CD14-positive monocyte (primary cell): ENCODE measurements around the gene CPT2. TPM values are rescaled to one million over a fixed set of nuclear protein-coding genes. Genes with fewer than 3 reads are reported as not detected.

Source experiments
- DNase-seq, 3 donors: peaks; one replicate each; pipeline ENCODE4 v3.0.0-alpha.2; 2011 to 2022
- H2AFZ ChIP-seq: 2 replicates; pipeline ENCODE4 v1.6.0; 2012; ENCODE audit warnings: mild to moderate bottlenecking, low read depth, low read length, inconsistent platforms; ENCODE audit not compliant: insufficient read depth, poor library complexity, severe bottlenecking
- H3K27ac ChIP-seq, 2 donors: 1 replicate in 1 of 2; 2 replicates in 1 of 2; pipeline ENCODE4 v1.5.1; 2012 to 2013; ENCODE audit warnings: low read length in 2 of 2, control low read depth in 1 of 2, inconsistent platforms in 1 of 2, low read depth in 1 of 2, mild to moderate bottlenecking in 1 of 2
- H3K27me3 ChIP-seq, 2 donors: one replicate each; pipeline versions ENCODE4 v1.6.0 to v1.6.1; 2011 to 2013; ENCODE audit warnings: low read length in 2 of 2; ENCODE audit not compliant: control insufficient read depth in 2 of 2, insufficient read depth in 2 of 2
- H3K36me3 ChIP-seq, 2 donors: replicated peaks in 1 of 2; 1 replicate in 1 of 2; 2 replicates in 1 of 2; pipeline versions ENCODE4 v1.5.1 to v1.6.1; 2012 to 2013; ENCODE audit warnings: low read length in 2 of 2, control low read depth in 1 of 2, inconsistent platforms in 1 of 2, mild to moderate bottlenecking in 1 of 2; ENCODE audit not compliant: insufficient read depth in 2 of 2, control insufficient read depth in 1 of 2
- H3K4me1 ChIP-seq, 2 donors: 1 replicate in 1 of 2; 2 replicates in 1 of 2; pipeline versions ENCODE4 v1.5.1 to v1.6.1; 2012 to 2013; ENCODE audit warnings: low read length in 2 of 2, control low read depth in 1 of 2, inconsistent platforms in 1 of 2, mild to moderate bottlenecking in 1 of 2, moderate library complexity in 1 of 2; ENCODE audit not compliant: insufficient read depth in 2 of 2, control insufficient read depth in 1 of 2
- H3K4me2 ChIP-seq: replicated peaks from 2 replicates; pipeline ENCODE3; 2012; ENCODE audit warnings: low read length, moderate library complexity, mild to moderate bottlenecking; ENCODE audit not compliant: poor library complexity, severe bottlenecking; ENCODE audit errors: extremely low read depth
- H3K4me3 ChIP-seq, 3 experiments: fragments of 200-600 bp in 1 of 3; sonication (generic) in 1 of 3; replicated peaks in 1 of 3; 1 replicate in 2 of 3; 2 replicates in 1 of 3; pipeline ENCODE4 v1.5.1; 2011 to 2013; ENCODE audit warnings: low read length in 3 of 3, mild to moderate bottlenecking in 3 of 3, control low read depth in 2 of 3, low read depth in 2 of 3, inconsistent platforms in 1 of 3, moderate library complexity in 1 of 3
- H3K79me2 ChIP-seq: 2 replicates; pipeline ENCODE4 v1.6.0; 2012; ENCODE audit warnings: mild to moderate bottlenecking, control low read depth, inconsistent platforms, low read length, moderate library complexity; ENCODE audit not compliant: insufficient read depth
- H3K9ac ChIP-seq: 2 replicates; pipeline ENCODE4 v1.6.0; 2017; ENCODE audit warnings: low read length, mild to moderate bottlenecking; ENCODE audit not compliant: insufficient read depth, poor library complexity, severe bottlenecking
- H3K9me3 ChIP-seq, 2 donors: replicated peaks in 1 of 2; 1 replicate in 1 of 2; 2 replicates in 1 of 2; pipeline versions ENCODE4 v1.5.1 to v1.6.1; 2012 to 2013; ENCODE audit warnings: low read length in 2 of 2, control low read depth in 1 of 2; ENCODE audit not compliant: control insufficient read depth in 1 of 2, insufficient read depth in 1 of 2
- H4K20me1 ChIP-seq: 2 replicates; pipeline ENCODE4 v1.6.0; 2012; ENCODE audit warnings: mild to moderate bottlenecking, low read length, control low read depth, moderate library complexity; ENCODE audit not compliant: insufficient read depth
- H3K27ac Mint-ChIP-seq, 7 donors: one replicate each; pipeline ENCODE4 v1.8.0; 2020; ENCODE audit warnings: mild to moderate bottlenecking in 7 of 7, mixed read lengths in 7 of 7, moderate library complexity in 6 of 7, inconsistent platforms in 2 of 7
- H3K27me3 Mint-ChIP-seq, 3 donors: one replicate each; pipeline ENCODE4 v1.8.0; 2021 to 2022; ENCODE audit warnings: low read depth in 3 of 3, mild to moderate bottlenecking in 3 of 3, mixed read lengths in 3 of 3, moderate library complexity in 3 of 3, inconsistent platforms in 1 of 3
- H3K36me3 Mint-ChIP-seq, 2 donors: one replicate each; pipeline ENCODE4 v1.8.0; 2020; ENCODE audit warnings: mixed read lengths in 2 of 2, inconsistent platforms in 1 of 2, mild to moderate bottlenecking in 1 of 2
- H3K4me1 Mint-ChIP-seq: one replicate; pipeline ENCODE4 v1.8.0; 2020; ENCODE audit warnings: mild to moderate bottlenecking, mixed read lengths
- H3K4me3 Mint-ChIP-seq, 2 donors: one replicate each; pipeline ENCODE4 v1.8.0; 2020; ENCODE audit warnings: mild to moderate bottlenecking in 2 of 2, mixed read lengths in 2 of 2, moderate library complexity in 1 of 2
- H3K9me3 Mint-ChIP-seq, 7 donors: one replicate each; pipeline ENCODE4 v1.8.0; 2020 to 2022; ENCODE audit warnings: mixed read lengths in 7 of 7, mild to moderate bottlenecking in 6 of 7, moderate library complexity in 6 of 7, inconsistent platforms in 2 of 7
- CTCF ChIP-seq: fragments of 200-600 bp; IDR thresholded peaks from one replicate; pipeline ENCODE4 v1.8.0; 2022; ENCODE audit warnings: antibody characterized with exemption, mild to moderate bottlenecking
- WGBS: methylation state at CpG from one replicate; pipeline ENCODE4 v1.1.5; 2013; ENCODE audit warnings: missing lambda C conversion rate; ENCODE audit not compliant: insufficient coverage; 5-methylcytosine and 5-hydroxymethylcytosine counted together
- intact Hi-C, 2 donors: fragments of 100-400 bp; cut with micrococcal nuclease; formaldehyde crosslinking; loops; one replicate each; pipeline versions ENCODE4 v1.15.0 to v1.15.1; 2023
- polyA plus RNA-seq, 3 donors: library from polyadenylated mRNA; depleted of rRNA in 1 of 3; unstranded in 2 of 3; stranded (reverse) in 1 of 3; fragments of 300-500 nt in 2 of 3; fragments of >200 nt in 1 of 3; fragmentation: Illumina TruSeq in 2 of 3; gene quantifications; 1 replicate in 2 of 3; 2 replicates in 1 of 3; pipeline ENCODE4 v1.2.3, GENCODE V29; 2012 to 2021

The CPT2 gene
- polyA plus RNA-seq, 3 donors = 7.6 to 29.6 (median 20.2) TPM

- Histone ChIP-seq H3K4me2 (no peak overlapping the region), H3K9ac (no peak overlapping the region), H3K36me3 (no peaks in the 10 kb centered on the region), H3K27me3 (no peaks in the 10 kb centered on the region), H3K9me3 (peaks cover 0 to 6% of the 10 kb centered on the region in 2 donors), H3K4me1 (no peaks in the 10 kb centered on the region), H2AFZ (peak overlapping the region; percentile 11), H3K27ac (no peak overlapping the region), H3K4me3 (no peak overlapping the region), H4K20me1 (no peaks in the 10 kb centered on the region), H3K79me2 (no peaks in the 10 kb centered on the region)
- peak; percentile 92 for TF ChIP-seq CTCF
- Mint-ChIP-seq H3K4me3 (no peak overlapping the region), H3K9me3 (no peaks in the 10 kb centered on the region), H3K36me3 (no peaks in the 10 kb centered on the region), H3K4me1 (no peaks in the 10 kb centered on the region), H3K27ac (no peak overlapping the region), H3K27me3 (peaks cover 0 to 6% (median 3%) of the 10 kb centered on the region in 3 donors)
- DNase-seq = peak; percentile 54 to 66 (median 59)
- intact Hi-C loops = no loop called here
- 25% methylated on average over 14 of the region's 16 CpGs for WGBS
Measured at GRCh38 chr1:53182111-53182593, 14.5 kb upstream of the CPT2 start.

- DNase-seq = no peak
- Histone ChIP-seq H3K9me3 (peaks cover 0 to 6% of the 10 kb centered on the region in 2 donors), H3K27ac (no peak overlapping the region), H3K79me2 (no peaks in the 10 kb centered on the region), H3K4me3 (no peak overlapping the region), H3K36me3 (no peaks in the 10 kb centered on the region), H4K20me1 (no peaks in the 10 kb centered on the region), H3K4me2 (no peak overlapping the region), H3K27me3 (no peaks in the 10 kb centered on the region), H3K9ac (no peak overlapping the region), H3K4me1 (no peaks in the 10 kb centered on the region), H2AFZ (peak overlapping the region; percentile 30)
- Mint-ChIP-seq H3K4me3 (no peak overlapping the region), H3K36me3 (no peaks in the 10 kb centered on the region), H3K27me3 (peaks cover 0 to 7% (median 2%) of the 10 kb centered on the region in 3 donors), H3K27ac (no peak overlapping the region), H3K4me1 (no peaks in the 10 kb centered on the region), H3K9me3 (no peaks in the 10 kb centered on the region)
- TF ChIP-seq CTCF = no peak
- intact Hi-C loops = no loop called here
- 80% methylated on average over 2 of the region's 3 CpGs for WGBS
Measured at GRCh38 chr1:53182716-53183094, 13.9 kb upstream of the CPT2 start.
